K562 (cell line): ENCODE results near the gene KIF21A. TPM values are rescaled to one million over a fixed set of nuclear protein-coding genes. Genes with fewer than 3 reads are reported as not detected.

Experiments
- ATAC-seq: fragments of 200-7000 bp; cut with Tn5 transposase; 3 replicates; pipeline ENCODE4 v1.9.1; 2020; ENCODE audit warnings: moderate library complexity
- BruUV-seq: library from RNA; stranded (reverse); fragments of 400-500 nt; replicated peaks from 2 replicates; lab custom pipeline; 2021; lab: Mats Ljungman, UMichigan
- CTCF ChIA-PET: fragments of 300-600 bp; formaldehyde crosslinking; extraction: SDS; loops from one replicate; lab custom pipeline; 2021; ENCODE audit warnings: low intra/inter-chr PET ratio; lab: Yijun Ruan, JAX
- POLR2A ChIA-PET: fragments of 300-600, 350-650 bp; sonication (Branson Sonifier 250); formaldehyde crosslinking; extraction: SDS; loops from one replicate; lab custom pipeline; 2021; ENCODE audit warnings: antibody characterized with exemption, inconsistent platforms; lab: Yijun Ruan, JAX
- DNase-seq, 4 experiments: peaks; one replicate each; pipeline versions ENCODE4 v3.0.0 to v3.0.0-alpha.2; 2011 to 2018; ENCODE audit warnings: low spot score in 3 of 4, mixed read lengths in 3 of 4; ENCODE audit errors: extremely low read depth in 1 of 4
- FAIRE-seq: peaks from 2 replicates; lab custom pipeline; 2011; peaks lifted over from hg19 to GRCh38; lab: Jason Lieb, UNC
- H2AFZ ChIP-seq: 2 replicates; pipeline ENCODE4 v1.6.0; 2011; ENCODE audit warnings: low read depth, low read length, control low read depth, inconsistent platforms
- H3K27ac ChIP-seq: fragments of 200-600 bp; 3 replicates; pipeline ENCODE4 v1.8.0; 2011; ENCODE audit warnings: low read depth, mild to moderate bottlenecking, control low read depth, inconsistent platforms, low read length, moderate library complexity, mixed read lengths; ENCODE audit errors: extremely low read depth
- H3K27me3 ChIP-seq, 2 experiments: fragments of 300-600 bp in 1 of 2; 2 replicates in 1 of 2; 3 replicates in 1 of 2; pipeline versions ENCODE4 v1.6.0 to v1.8.0; 2011; ENCODE audit warnings: inconsistent platforms in 2 of 2, low read length in 2 of 2, mild to moderate bottlenecking in 1 of 2, mixed read lengths in 1 of 2, moderate library complexity in 1 of 2; ENCODE audit not compliant: control insufficient read depth in 2 of 2, insufficient read depth in 2 of 2
- H3K36me3 ChIP-seq: fragments of 300-600 bp; 3 replicates; pipeline ENCODE4 v1.8.0; 2011; ENCODE audit warnings: mild to moderate bottlenecking, low read length, inconsistent platforms; ENCODE audit not compliant: control insufficient read depth, insufficient read depth
- H3K4me1 ChIP-seq, 2 experiments: fragments of 200-600 bp in 1 of 2; replicated peaks in 1 of 2; 2 replicates in 1 of 2; 3 replicates in 1 of 2; pipeline versions ENCODE4 v1.5.1 to v1.8.0; 2011; ENCODE audit warnings: inconsistent platforms in 2 of 2, low read length in 2 of 2, mild to moderate bottlenecking in 1 of 2, mixed read lengths in 1 of 2, moderate library complexity in 1 of 2; ENCODE audit not compliant: control insufficient read depth in 2 of 2, insufficient read depth in 2 of 2
- H3K4me2 ChIP-seq: 2 replicates; pipeline ENCODE4 v1.6.1; 2011; ENCODE audit warnings: low read length, control low read depth, inconsistent platforms, mixed read lengths; ENCODE audit not compliant: insufficient read depth
- H3K4me3 ChIP-seq: fragments of 200-600 bp; sonication (generic), shearing (Covaris generic); 2 replicates; pipeline ENCODE4 v1.5.1; 2016; ENCODE audit warnings: control low read depth, inconsistent platforms
- H3K79me2 ChIP-seq: fragments of 200-600 bp; 3 replicates; pipeline ENCODE4 v1.8.0; 2011; ENCODE audit warnings: low read length, inconsistent platforms; ENCODE audit not compliant: control insufficient read depth, insufficient read depth
- H3K9ac ChIP-seq, 2 experiments: 2 replicates each; pipeline versions ENCODE4 v1.6.0 to v1.6.1; 2011; ENCODE audit warnings: low read depth in 2 of 2, low read length in 2 of 2, control low read depth in 1 of 2, inconsistent platforms in 1 of 2, mild to moderate bottlenecking in 1 of 2, mixed read lengths in 1 of 2; ENCODE audit not compliant: insufficient read depth in 1 of 2
- H3K9me1 ChIP-seq: one replicate; pipeline ENCODE4 v1.6.0; 2011; ENCODE audit warnings: inconsistent platforms, mild to moderate bottlenecking, low read length, moderate library complexity; ENCODE audit not compliant: control insufficient read depth, insufficient read depth
- H3K9me3 ChIP-seq: replicated peaks from 2 replicates; pipeline ENCODE4 v1.5.1; 2011; ENCODE audit warnings: low read depth, low read length, inconsistent platforms; ENCODE audit not compliant: control insufficient read depth, insufficient read depth
- H4K20me1 ChIP-seq: replicated peaks from 2 replicates; pipeline ENCODE4 v1.6.1; 2011; ENCODE audit warnings: low read length, inconsistent platforms, mixed read lengths; ENCODE audit not compliant: control insufficient read depth, insufficient read depth
- C11orf30 ChIP-seq: fragments of 450-650 bp; IDR thresholded peaks from 2 replicates; pipeline ENCODE4 v1.6.1; 2016; ENCODE audit warnings: low read depth, mild to moderate bottlenecking
- CREB1 ChIP-seq, 2 experiments: sonication (generic) in 1 of 2; formaldehyde crosslinking in 1 of 2; IDR thresholded peaks; 2 replicates each; pipeline versions ENCODE4 v1.6.1 to v1.8.0; 2012 to 2022; ENCODE audit warnings: inconsistent platforms in 1 of 2, mild to moderate bottlenecking in 1 of 2, missing genetic modification reagents in 1 of 2, moderate library complexity in 1 of 2
- LEF1 ChIP-seq: fragments of 450-650 bp; IDR thresholded peaks from 2 replicates; pipeline ENCODE4 v1.6.1; 2016; ENCODE audit warnings: mild to moderate bottlenecking
- MEIS2 ChIP-seq: fragments of 450-650 bp; IDR thresholded peaks from 2 replicates; pipeline ENCODE4 v1.6.1; 2014; ENCODE audit warnings: mild to moderate bottlenecking; ENCODE audit not compliant: partially characterized antibody
- MTA1 ChIP-seq: fragments of 450-650 bp; IDR thresholded peaks from 2 replicates; pipeline ENCODE4 v1.6.1; 2017; ENCODE audit warnings: borderline replicate concordance
- NFIX ChIP-seq: fragments of 250-450 bp; sonication (Bioruptor Pico); IDR thresholded peaks from 2 replicates; pipeline ENCODE4 v1.4.0; 2020; ENCODE audit warnings: low read depth, mild to moderate bottlenecking, moderate library complexity
- THRAP3 ChIP-seq: fragments of 450-650 bp; IDR thresholded peaks from 2 replicates; pipeline ENCODE4 v1.6.1; 2016; ENCODE audit warnings: mild to moderate bottlenecking, inconsistent platforms, borderline replicate concordance
- TRIM25 ChIP-seq: fragments of 450-650 bp; IDR thresholded peaks from 2 replicates; pipeline ENCODE4 v1.7.0; 2016; ENCODE audit warnings: borderline replicate concordance
- ZNF175 ChIP-seq: fragments of 200-800 bp; sonication (Bioruptor generic); IDR thresholded peaks from 2 replicates; pipeline ENCODE4 v1.6.1; 2016; ENCODE audit warnings: low read depth, mild to moderate bottlenecking, missing genetic modification characterization, missing compliant biosample characterization
- ZSCAN32 ChIP-seq: fragments of 450-650 bp; formaldehyde crosslinking; IDR thresholded peaks from 2 replicates; pipeline ENCODE4 v1.4.0; 2020; ENCODE audit warnings: mild to moderate bottlenecking, moderate library complexity
- WGBS: fragments of 100-300 bp; shearing (Covaris generic); methylation state at CpG from one replicate; pipeline ENCODE4 v1.1.6; 2016; ENCODE audit warnings: low coverage, mixed read lengths; ENCODE audit not compliant: insufficient coverage; ENCODE audit errors: missing lambda C conversion rate; 5-methylcytosine and 5-hydroxymethylcytosine counted together
- in situ Hi-C: fragments of 300-500 bp; cut with MboI; formaldehyde crosslinking; loops from 4 replicates; pipeline ENCODE4 v1.15.0; 2018; ENCODE audit warnings: inconsistent platforms, mixed read lengths
- intact Hi-C: fragments of 100-400 bp; cut with micrococcal nuclease; formaldehyde crosslinking; loops from 2 replicates; pipeline ENCODE4 v1.14.2; 2022
- polyA plus RNA-seq, 8 experiments: library from polyadenylated mRNA; depleted of rRNA in 4 of 8; stranded (reverse) in 5 of 8; unstranded in 3 of 8; fragments of >200 nt; fragmentation: Nextera tagmentation in 2 of 8; fragmentation: Illumina TruSeq in 1 of 8; extraction: Ambion mirVana in 2 of 8; extraction: Trizol in 1 of 8; gene quantifications; 2 replicates each; pipeline versions ENCODE4 v1.2.1 to v1.2.3, GENCODE V29; 2011 to 2014; ENCODE audit warnings: inconsistent platforms in 1 of 8, missing spikeins in 1 of 8
- total RNA-seq, 7 experiments: library from RNA; depleted of rRNA in 6 of 7; stranded (reverse); fragments of >200 nt in 6 of 7; fragmentation: Illumina TruSeq in 2 of 7; extraction: Trizol in 2 of 7; gene quantifications; 2 replicates each; pipeline versions ENCODE4 v1.2.1 to v1.2.3, GENCODE V29; 2011 to 2021; ENCODE audit warnings: low replicate concordance in 1 of 7

Gene KIF21A
- total and polyA plus RNA-seq, 9 of the 15 experiments (the other 6 are each of a cell fraction or from before 2014, with no cell fraction given), result 17.7 to 45.0 (median 30.3) TPM

- no peaks in the 10 kb centered on the region for H3K27me3 ChIP-seq
- H3K27ac ChIP-seq, result no peak overlapping the region
- no peaks in the 10 kb centered on the region for H3K9me1 ChIP-seq
- no peak overlapping the region for H3K9ac ChIP-seq
- H3K4me3 ChIP-seq, result no peak overlapping the region
- peaks cover 3% of the 10 kb centered on the region for H3K79me2 ChIP-seq
- no peak overlapping the region for H3K4me2 ChIP-seq
- H3K36me3 ChIP-seq, result no peaks in the 10 kb centered on the region
- CTCF ChIA-PET, result no interaction called here
- intact Hi-C loops (no loop called here), in situ Hi-C loops (no loop called here)
- H4K20me1 ChIP-seq, result no peaks in the 10 kb centered on the region
- 100% methylated on average over 2 of the region's 2 CpGs for WGBS
- no peaks in the 10 kb centered on the region for H3K9me3 ChIP-seq
- H3K4me1 ChIP-seq, result no peaks in the 10 kb centered on the region
- POLR2A ChIA-PET, result interaction anchor here (0.6 kb wide), 2 partner anchors 16 to 25 kb away, joined by 3 read pairs; no protein-coding TSS in a partner anchor
- no peak for ATAC-seq
- no TSS peak for BruUV-seq
- H2AFZ ChIP-seq, result no peak overlapping the region
- TF ChIP-seq ZNF175 (no peak), C11orf30 (no peak), TRIM25 (no peak), NFIX (no peak), LEF1 (no peak), CREB1 (IDR thresholded peaks at IDR 0.05) (no peak), CREB1 (CRISPR knock-in tag; IDR thresholded peaks at IDR 0.05) (no peak), MTA1 (no peak), THRAP3 (no peak), ZSCAN32 (CRISPR knock-in tag) (no peak), MEIS2 (no peak)
- no peak for DNase-seq
- FAIRE-seq, result no peak
Observed at GRCh38 chr12:39393179-39393578, 49.7 kb downstream of the KIF21A start.
